Stimulated activated CD8-positive, alpha-beta memory T cell treated with anti-CD3 and anti-CD28 coated beads, Interleukin-12 subunit alpha, Interleukin-12 subunit beta, amount 100 ng/mL, for 24 hours (primary cell): Measurements from ENCODE around the gene TOR1AIP1.
"Not testable (repeated sequence)": the region's sequence is repeated elsewhere in the genome, so short reads cannot be mapped to it uniquely, and the experiment has no call there.

ENCODE experiments used
- DNase-seq: peaks from one replicate; pipeline ENCODE4 v3.0.0-alpha.2; 2020; ENCODE audit errors: extremely low read depth

Gene TOR1AIP1, protein sequence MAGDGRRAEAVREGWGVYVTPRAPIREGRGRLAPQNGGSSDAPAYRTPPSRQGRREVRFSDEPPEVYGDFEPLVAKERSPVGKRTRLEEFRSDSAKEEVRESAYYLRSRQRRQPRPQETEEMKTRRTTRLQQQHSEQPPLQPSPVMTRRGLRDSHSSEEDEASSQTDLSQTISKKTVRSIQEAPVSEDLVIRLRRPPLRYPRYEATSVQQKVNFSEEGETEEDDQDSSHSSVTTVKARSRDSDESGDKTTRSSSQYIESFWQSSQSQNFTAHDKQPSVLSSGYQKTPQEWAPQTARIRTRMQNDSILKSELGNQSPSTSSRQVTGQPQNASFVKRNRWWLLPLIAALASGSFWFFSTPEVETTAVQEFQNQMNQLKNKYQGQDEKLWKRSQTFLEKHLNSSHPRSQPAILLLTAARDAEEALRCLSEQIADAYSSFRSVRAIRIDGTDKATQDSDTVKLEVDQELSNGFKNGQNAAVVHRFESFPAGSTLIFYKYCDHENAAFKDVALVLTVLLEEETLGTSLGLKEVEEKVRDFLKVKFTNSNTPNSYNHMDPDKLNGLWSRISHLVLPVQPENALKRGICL

DNA sequence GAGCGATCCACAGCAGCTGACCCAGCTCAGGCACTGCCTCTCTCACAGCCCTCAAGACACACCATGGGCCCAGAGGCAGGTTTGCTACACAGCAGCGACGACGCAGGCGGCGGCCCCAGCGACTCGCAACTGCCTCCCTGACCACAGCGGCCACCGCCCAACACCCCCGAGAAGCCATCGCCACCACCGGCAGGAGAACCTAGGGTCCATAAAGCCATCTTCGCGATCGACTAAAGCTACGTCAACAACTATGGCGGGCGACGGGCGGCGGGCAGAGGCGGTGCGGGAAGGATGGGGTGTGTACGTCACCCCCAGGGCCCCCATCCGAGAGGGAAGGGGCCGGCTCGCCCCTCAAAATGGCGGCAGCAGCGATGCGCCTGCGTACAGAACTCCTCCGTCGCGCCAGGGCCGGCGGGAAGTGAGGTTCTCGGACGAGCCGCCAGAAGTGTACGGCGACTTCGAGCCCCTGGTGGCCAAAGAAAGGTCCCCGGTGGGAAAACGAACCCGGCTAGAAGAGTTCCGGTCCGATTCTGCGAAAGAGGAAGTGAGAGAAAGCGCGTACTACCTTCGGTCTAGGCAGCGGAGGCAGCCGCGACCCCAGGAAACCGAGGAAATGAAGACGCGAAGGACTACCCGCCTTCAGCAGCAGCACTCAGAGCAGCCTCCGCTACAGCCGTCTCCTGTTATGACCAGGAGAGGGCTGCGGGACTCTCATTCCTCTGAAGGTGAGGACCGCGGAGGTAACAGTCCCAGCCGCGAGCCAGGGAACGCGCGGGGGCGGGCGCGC lies at the start of gene TOR1AIP1:
Gene TOR1AIP1, plus strand, starts transcription at position 33 of the 787 bp plus-strand sequence. Its CDS starts 218 bp downstream, at position 251.
- DNase-seq, result peak; percentile 97

DNA sequence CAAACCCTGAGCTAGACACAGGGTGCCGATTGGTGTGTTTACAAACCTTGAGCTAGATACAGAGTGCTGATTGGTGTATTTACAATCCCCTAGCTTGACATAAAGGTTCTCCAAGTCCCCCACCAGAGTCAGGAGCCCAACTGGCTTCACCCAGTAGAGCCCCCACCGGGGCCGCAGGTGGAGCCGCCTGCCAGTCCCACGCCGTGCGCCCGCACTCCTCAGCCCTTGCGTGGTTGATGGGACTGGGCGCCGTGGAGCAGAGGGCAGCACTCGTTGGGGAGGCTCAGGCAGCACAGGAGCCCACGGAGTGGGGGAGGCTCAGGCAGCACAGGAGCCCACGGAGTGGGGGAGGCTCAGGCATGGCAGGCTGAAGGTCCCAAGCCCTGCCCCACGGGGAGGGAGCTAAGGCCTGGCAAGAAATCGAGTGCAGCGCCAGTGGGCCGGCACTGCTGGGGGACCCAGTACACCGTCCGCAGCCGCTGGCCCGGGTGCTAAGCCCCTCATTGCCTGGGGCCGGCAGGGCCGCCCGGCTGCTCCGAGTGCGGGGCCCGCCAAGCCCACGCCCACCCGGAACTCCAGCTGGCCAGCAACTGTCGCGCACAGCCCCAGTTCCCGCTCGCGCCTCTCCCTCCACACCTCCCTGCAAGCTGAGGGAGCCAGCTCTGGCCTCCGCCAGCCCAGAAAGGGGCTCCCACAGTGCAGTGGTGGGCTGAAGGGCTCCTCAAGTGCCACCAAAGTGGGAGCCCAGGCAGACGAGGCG lies 45.2 kb upstream of the TOR1AIP1 start:
- not testable (repeated sequence) for DNase-seq

DNA sequence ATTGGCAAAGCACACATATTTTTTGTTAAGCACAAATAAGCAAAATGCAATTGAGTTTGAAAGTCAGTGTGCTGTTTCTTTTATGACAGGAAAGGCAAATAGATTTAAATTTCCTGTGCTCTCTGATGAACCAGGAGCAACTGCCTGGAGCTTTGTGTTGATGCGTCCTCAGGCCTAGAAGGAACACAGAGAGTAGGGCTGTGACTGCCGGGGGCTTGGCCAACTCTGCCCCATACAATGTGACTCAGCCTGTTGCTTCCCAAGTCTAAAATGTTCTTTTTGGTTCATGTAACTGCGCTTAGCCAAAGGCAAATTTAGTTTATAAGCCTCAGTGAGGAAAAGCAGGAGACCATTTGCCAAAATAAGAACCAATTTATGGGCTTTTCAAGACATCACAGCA lies 42.0 kb upstream of the TOR1AIP1 start:
- DNase-seq, result no peak

DNA sequence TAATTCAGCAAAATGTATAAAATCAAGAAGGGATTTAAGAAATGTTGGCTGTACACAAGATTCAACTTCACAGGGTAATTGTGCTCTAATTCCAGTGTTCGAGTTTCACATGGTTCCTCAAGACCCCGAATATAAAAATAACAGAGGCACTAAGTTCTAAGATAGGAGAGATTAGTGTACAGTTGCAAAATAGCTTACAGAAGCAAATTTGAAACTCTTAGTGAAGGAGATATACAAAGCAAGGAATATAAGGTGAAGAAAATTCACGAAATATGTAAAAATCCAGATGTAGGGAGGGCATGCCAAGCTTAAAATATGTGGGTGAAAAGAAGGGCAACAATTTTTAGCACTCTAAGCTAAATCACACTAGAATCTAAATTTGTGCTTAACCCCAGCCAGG lies 33.9 kb upstream of the TOR1AIP1 start:
- DNase-seq, result no peak

DNA sequence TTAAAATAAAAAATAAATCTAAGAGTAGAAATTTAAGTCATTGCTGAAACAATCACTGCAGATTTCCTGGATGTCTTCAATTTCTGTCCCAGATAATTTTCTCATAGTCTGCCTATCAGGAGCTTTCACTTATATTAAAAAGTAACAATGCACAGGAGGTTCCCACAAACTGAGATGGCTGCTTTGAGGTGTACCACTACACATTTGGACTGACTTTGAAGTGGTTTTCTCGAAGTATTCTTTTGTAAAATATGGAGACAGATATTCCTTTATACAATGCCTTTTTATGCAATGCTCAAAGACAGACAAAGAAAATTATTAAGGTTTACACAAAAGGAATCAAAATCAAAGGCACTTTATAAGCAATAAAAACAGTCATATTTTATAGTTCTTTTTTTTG lies 29.0 kb upstream of the TOR1AIP1 start:
- DNase-seq, result no peak

DNA sequence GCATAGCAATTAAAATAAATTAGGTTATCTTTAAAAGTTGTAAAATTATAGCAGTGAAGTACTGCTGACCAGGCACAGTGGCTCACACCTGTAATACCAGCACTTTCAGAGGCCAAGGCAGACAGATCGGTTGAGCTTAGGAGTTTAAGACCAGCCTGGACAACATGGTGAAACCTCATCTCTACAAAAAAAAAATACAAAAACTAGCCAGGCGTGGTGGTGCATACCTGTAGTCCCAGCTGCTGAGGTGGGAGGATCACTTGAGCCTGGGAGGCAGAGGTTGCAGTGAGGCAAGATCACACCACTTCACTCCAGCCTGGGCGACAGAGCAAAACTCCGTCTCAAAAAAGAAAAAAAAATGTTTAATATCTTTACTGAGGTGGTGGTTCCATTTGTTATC lies 26.3 kb upstream of the TOR1AIP1 start:
- DNase-seq, result not testable (repeated sequence)

DNA sequence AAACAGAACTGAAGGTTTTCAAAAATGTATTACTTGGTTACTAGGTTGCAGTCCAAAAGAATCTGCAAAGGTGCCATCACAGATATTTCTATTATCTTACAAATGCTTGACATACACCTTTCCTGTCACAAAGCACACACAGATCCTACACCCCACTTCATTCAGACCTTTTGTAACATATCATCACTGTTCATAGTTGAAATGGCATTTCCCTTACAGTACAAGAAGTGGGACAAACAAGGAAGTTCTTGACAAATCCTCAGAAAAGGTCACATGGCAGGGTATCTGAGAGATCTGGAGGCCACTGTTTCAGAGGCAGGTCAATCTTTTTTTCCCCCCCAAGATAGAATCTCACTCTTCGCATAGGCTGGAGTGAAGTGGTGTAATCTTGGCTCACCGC lies 25.8 kb upstream of the TOR1AIP1 start:
- DNase-seq, result no peak

DNA sequence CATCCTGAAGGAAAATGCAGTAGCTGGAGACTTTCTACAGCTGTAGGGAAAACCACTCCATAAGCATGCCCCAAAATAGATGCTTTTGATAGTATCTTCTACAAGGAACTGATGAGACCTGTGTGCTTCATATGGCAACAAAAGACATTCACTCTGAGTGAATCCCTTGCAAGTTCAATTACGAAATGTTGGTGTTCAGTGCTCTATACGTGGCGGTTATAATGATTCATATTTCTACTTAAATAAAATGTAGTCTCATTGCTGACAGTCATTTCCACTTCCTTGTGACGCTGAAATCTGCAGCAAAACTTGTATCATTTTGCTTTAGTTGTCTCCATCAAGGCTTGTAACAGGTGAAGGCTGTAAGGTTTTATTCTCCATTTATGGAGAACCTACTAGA lies 25.1 kb upstream of the TOR1AIP1 start:
- DNase-seq, result no peak

DNA sequence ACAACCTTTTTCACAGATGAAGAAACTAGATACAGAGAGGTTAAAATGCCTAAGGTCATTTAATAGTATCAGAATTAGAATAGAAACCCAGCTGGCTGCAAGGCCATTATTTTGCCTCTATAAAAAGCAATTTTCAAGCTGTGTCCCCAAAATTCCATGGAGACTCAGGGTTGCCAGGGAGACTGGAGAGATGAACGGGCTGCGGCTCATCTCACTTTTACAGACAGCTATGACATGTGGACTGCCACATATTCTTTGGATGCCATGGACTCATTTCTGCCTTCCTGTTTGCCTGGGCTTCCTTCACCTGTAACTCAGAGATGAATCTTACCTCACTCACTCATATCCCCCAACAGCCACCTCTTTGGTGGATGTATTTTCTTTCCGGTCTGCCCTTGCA lies 21.4 kb upstream of the TOR1AIP1 start:
- DNase-seq, result no peak

DNA sequence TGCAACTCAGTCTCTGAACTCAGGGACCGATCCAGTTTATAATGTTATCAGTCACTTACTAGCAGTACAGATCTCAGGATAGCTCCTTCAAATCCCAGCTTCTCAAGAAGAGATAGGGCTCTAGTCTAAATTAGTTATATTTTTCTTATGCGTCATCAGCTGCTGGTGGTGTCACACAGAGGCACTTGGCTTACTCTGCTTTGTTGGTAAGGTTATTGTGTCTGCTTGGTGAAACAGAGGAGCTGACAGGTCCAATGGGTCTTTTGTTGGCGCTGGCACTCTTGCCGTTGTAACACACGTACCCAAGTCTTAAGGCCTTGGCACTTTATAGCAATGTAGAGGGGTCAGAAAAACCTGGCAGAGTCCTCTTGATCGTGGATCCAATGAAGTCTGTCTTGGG lies 16.7 kb upstream of the TOR1AIP1 start:
- DNase-seq, result no peak

DNA sequence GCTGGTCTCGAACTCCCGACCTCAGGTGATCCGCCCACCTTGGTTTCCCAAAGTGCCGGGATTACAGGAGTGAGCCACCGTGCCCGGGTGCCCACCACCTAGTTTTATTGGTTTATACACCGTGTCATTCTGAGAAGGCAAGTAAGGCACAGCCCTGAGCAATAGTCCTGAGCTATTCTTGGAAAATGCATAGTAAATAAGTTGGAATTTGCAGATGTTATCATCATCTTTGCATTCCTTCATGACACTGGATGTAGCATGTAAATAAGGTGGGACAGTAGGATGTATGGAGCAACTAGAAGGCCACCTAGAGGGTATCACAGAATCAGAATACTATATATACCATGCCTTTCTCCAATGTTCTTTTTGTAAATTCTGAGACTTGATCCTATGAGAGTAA lies 15.5 kb upstream of the TOR1AIP1 start:
- no peak for DNase-seq

DNA sequence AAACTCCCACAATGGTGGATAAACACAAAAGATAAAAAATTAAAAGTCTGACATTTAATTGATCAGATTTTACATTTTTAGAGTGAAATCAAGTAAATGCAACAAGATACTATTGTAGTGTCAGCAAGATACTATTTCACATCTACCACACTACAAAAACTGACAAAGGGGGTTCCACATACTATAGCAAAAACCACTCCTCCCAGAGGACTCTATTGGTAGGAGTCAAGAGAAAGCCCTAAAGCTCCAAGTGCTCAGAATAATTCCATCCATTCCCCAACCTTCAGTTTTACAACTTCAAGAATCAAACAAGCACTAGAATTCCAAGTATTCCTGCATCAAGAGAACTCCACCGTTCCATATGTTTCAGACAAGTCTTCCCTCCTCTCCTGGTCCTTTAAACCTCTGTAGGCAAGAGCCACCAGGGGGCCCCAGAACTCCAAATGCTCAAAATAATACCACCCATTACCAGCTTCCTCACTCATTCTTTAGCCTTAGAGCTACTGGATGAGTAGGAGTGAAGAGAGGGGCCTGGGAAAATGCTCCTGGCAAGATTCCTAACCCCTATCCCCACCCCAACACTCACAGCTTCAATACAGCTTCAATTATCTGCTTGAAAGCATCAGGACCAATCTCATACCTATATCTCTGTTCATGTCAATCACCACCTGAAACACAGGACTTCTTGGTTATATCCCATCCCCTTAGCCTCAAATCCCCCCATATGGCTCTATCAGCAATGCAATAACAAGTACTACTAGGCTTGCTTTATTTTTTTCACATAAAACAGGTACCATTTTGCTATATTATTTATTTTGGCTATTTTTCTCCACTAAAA lies 14.4 kb upstream of the TOR1AIP1 start:
- DNase-seq, result no peak

DNA sequence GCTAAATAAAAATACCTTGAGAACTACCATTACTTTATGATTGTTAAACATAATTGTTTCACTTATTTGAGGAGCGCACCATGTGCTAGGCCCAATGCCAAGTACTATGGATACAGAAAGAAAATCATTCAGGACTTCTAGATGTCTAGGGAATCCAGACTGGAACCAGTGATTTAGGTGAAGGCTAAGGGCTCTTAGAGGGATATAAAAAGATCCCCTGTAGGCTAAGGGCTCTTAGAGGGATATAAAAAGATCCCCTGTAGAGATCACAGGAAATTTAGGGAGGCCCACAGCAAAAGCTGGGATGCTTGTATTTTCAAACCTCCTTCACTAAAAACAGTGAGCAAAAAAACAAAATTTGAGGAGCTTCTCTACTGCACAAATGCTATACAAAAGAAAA lies 11.2 kb upstream of the TOR1AIP1 start:
- DNase-seq, result no peak

DNA sequence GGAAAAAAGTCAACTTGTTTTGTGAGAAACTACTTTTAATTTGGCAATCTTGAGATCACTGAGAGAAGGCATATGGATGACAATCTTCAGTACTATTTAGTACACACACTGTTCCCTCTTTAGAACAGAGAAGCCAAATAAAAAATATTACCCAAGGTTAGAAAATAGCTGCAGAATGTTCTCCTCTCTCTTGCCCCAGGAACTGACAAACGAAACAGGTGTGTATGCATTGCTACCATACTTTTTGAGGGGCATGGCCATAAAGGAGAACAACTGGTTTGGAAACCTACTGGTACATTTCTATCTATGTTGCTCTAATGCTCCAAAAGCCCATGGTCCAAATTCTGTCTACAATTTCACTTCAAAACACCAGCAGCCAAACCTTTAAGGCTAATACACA lies 10.1 kb upstream of the TOR1AIP1 start:
- no peak for DNase-seq

DNA sequence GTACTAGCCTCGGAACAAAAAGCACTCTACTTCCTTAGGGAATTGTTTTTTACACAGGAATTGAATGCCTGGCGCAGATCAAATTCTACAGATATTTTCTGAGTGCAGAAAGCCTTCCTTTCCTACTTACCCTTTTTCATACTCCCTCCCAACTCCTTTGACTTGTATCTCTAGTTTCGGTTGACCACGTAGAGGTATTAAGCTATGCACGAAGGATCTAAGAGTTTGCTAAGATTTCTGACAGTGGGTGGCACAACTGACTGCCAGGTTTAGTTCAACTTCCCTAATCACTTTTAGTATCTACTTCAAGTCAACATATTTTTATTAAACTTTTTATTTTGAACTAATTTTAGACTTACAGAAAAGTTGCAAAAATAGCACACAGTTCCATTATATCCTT lies 9.5 kb upstream of the TOR1AIP1 start:
- DNase-seq, result no peak

DNA sequence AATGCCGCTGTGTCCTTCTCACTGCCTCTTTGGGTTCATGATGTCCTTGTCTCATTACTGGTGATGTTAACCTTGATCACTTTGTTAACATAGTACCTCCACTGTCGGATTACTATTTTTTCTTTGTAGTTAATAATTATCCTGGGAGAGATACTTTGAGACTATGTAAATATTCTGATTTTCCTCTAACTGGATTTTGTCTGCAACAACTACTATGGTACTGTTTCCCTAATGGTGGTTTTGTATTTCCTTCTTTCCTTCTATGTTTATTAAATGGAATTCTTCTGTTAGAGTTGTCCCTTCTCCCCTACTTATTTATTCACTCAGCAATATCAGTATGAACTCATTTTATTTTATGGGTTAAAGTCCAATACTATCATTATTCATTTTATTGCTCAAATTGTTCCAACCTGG lies 8.6 kb upstream of the TOR1AIP1 start:
- no peak for DNase-seq

DNA sequence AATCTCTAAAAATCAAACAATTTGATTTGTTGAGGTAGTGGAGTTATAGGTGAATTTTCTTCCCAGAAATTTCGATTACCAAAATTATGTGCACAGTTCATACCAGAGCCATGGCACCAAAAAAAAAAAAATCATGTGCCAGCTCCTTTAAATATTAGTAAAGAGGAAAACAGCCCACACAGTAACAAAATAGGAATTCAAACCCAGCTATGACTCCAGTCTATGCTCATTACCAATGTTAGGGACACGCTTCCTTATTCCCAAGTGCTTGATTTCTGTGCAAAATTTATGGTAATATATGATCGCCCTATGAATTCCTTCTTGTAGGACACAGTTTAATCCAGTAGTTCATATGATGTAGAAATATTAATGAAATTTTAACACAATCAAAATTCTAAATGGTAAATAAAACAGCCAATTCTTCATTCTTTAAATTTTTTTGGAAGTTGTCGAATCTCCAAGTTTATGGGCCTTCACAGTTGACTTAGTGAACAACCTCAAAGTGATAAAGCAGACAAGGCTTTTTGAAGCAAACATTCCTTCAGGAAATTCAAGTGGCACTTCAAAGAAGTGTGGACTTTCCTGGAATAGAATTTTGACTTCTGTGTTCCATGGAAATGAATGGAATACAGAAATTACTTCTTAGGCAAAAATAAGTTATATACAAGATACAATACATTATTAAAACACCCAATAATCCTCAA lies 6.3 kb upstream of the TOR1AIP1 start:
- no peak for DNase-seq

DNA sequence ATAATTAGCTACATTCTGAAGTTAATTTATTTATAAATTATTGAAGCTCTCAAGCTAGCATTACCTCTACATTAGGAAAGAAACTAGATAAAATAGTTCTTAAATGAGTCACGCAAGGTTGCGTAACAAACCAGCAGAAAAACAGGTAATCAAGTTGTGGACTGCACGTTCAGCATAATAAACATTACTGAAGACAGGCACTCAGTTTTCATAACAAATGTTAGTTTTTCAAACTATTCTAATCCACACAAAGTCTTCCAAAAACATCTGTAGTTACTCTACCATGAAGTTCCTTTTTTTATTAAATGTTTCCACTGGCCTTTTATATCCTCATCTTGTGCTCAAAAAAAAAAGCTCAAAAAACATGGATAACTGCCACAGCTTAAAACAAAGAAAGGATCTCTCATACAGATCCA lies 5.8 kb upstream of the TOR1AIP1 start:
- no peak for DNase-seq

DNA sequence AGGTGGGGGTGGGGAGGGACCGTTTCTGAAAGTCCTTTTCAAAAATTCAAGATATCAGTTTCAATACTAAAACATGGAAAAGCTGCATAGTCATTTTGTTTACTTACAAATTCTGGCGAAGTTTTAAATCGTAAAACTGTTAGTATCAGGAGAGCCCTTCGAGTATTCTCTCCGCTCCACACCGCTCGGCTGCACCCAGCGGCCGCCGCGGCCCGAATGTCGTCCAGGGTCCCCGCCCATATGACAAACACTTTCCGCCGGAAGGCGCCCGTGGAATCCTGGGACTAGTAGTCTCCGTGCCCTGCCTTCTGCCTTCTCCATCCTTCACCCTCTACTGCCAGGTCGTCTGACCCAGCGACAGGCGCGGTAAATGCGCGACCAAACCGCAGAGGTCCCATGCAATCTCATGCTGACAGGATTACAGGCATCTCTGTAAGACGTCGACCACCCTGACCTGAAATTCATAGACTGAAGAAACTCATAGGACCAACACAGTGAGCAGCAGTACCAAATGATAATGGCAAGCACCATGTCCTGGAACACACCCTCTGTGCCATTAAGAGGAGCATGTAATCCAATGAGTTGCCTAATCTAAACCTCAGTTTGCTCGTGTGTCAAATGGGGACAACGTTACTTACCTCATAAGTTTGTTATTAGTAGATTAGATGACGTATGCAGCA lies 4.4 kb upstream of the TOR1AIP1 start, which contains the start of gene TOR1AIP2:
Gene TOR1AIP2, minus strand, starts transcription at position 218 of the 680 bp plus-strand sequence. CDS start 25,138 bp downstream, outside the sequence.
- DNase-seq, result peak; percentile 75

DNA sequence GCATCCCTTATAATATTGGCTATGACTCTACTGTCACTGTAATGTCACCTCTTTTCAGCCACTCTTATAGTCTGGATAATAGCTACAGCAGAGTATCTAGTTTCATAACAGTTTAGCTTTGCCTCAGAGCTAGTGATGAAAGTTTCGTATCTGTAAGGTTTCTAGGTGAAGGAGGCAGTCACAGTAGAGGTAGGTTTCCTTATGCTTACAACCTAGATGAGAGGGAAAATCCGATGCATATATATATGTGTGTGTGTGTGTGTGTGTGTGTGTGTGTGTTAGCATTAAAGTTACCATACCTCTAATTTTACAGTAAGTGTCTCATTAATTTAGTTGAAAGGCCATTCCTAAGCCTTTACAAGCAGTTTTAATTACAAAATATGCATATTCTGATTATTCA lies 2.3 kb upstream of the TOR1AIP1 start:
- no peak for DNase-seq
